ENCODE results near the gene MAPK11.

Gene MAPK11

GRCh38 chr22:50293441-50294318, 23.5 kb upstream of the MAPK11 start:
- H3K4me3 Mint-ChIP-seq = peak overlapping the region; percentile 46 to 59
- H3K36me3 Mint-ChIP-seq = peaks cover 0 to 2% of the 10 kb centered on the region in 2 donors
- peaks cover 23 to 59% of the 10 kb centered on the region in 2 donors for H3K27me3 Mint-ChIP-seq
- ATAC-seq (replicated peaks) = peak; percentile 49 to 50
- peak overlapping the region; percentile 37 for H3K27ac Mint-ChIP-seq
- no peaks in the 10 kb centered on the region for H3K9me3 Mint-ChIP-seq
- peaks cover 27 to 62% of the 10 kb centered on the region in 2 donors for H3K4me1 Mint-ChIP-seq
- peak; percentile 48 for DNase-seq

- ATAC-seq (replicated peaks) (peak; percentile 74 to 75), DNase-seq (no peak)
- peaks cover 0 to 7% of the 10 kb centered on the region in 2 donors for H3K36me3 Mint-ChIP-seq
- no peaks in the 10 kb centered on the region for H3K9me3 Mint-ChIP-seq
- peak overlapping the region; percentile 73 for H3K27ac Mint-ChIP-seq
- peaks cover 18 to 58% of the 10 kb centered on the region in 2 donors for H3K27me3 Mint-ChIP-seq
- peak overlapping the region; percentile 67 to 80 for H3K4me3 Mint-ChIP-seq
- H3K4me1 Mint-ChIP-seq = peaks cover 29 to 56% of the 10 kb centered on the region in 2 donors
Measured at GRCh38 chr22:50292643-50293440, 22.7 kb upstream of the MAPK11 start.

- Mint-ChIP-seq H3K4me3 (no peak overlapping the region), H3K4me1 (peaks cover 23 to 41% of the 10 kb centered on the region in 2 donors), H3K9me3 (no peaks in the 10 kb centered on the region), H3K27ac (no peak overlapping the region), H3K27me3 (peaks cover 12 to 42% of the 10 kb centered on the region in 2 donors), H3K36me3 (peaks cover 0 to 9% of the 10 kb centered on the region in 2 donors)
- no peak for ATAC-seq (replicated peaks)
- DNase-seq = no peak
Measured at GRCh38 chr22:50289942-50290630, 19.9 kb upstream of the MAPK11 start.

GRCh38 chr22:50289151-50289941, 19.2 kb upstream of the MAPK11 start:
- no peak overlapping the region for H3K27ac Mint-ChIP-seq
- no peak overlapping the region for H3K4me3 Mint-ChIP-seq
- H3K36me3 Mint-ChIP-seq = peaks cover 0 to 9% of the 10 kb centered on the region in 2 donors
- no peak for DNase-seq
- H3K4me1 Mint-ChIP-seq = peaks cover 21 to 37% of the 10 kb centered on the region in 2 donors
- H3K27me3 Mint-ChIP-seq = peaks cover 12 to 42% of the 10 kb centered on the region in 2 donors
- no peaks in the 10 kb centered on the region for H3K9me3 Mint-ChIP-seq
- no peak for ATAC-seq (replicated peaks)

GRCh38 chr22:50287731-50288130, 17.6 kb upstream of the MAPK11 start:
- Mint-ChIP-seq H3K9me3 (no peaks in the 10 kb centered on the region), H3K4me3 (no peak overlapping the region), H3K27me3 (peaks cover 10 to 39% of the 10 kb centered on the region in 2 donors), H3K4me1 (peaks cover 15 to 24% of the 10 kb centered on the region in 2 donors), H3K36me3 (peaks cover 0 to 9% of the 10 kb centered on the region in 2 donors), H3K27ac (no peak overlapping the region)
- ATAC-seq (replicated peaks) (no peak), DNase-seq (no peak)

- Mint-ChIP-seq H3K4me1 (peaks cover 9 to 14% of the 10 kb centered on the region in 2 donors), H3K36me3 (peaks cover 0 to 13% of the 10 kb centered on the region in 2 donors), H3K27ac (no peak overlapping the region), H3K9me3 (no peaks in the 10 kb centered on the region), H3K4me3 (no peak overlapping the region), H3K27me3 (peaks cover 4 to 29% of the 10 kb centered on the region in 2 donors)
- ATAC-seq (replicated peaks) (no peak), DNase-seq (no peak)
Measured at GRCh38 chr22:50286701-50287318, 16.6 kb upstream of the MAPK11 start.

- Mint-ChIP-seq H3K36me3 (peaks cover 0 to 15% of the 10 kb centered on the region in 2 donors), H3K4me3 (no peak overlapping the region), H3K27ac (no peak overlapping the region), H3K4me1 (peaks cover 5 to 9% of the 10 kb centered on the region in 2 donors), H3K9me3 (no peaks in the 10 kb centered on the region), H3K27me3 (peaks cover 0 to 24% of the 10 kb centered on the region in 2 donors)
- DNase-seq (no peak), ATAC-seq (replicated peaks) (no peak)
Measured at GRCh38 chr22:50286275-50286674, 16.1 kb upstream of the MAPK11 start.

GRCh38 chr22:50285568-50286229, 15.5 kb upstream of the MAPK11 start:
- Mint-ChIP-seq H3K27me3 (peaks cover 0 to 18% of the 10 kb centered on the region in 2 donors), H3K27ac (no peak overlapping the region), H3K36me3 (peaks cover 3 to 20% of the 10 kb centered on the region in 2 donors)

GRCh38 chr22:50284479-50284878, 14.3 kb upstream of the MAPK11 start:
- Mint-ChIP-seq H3K4me1 (peaks cover 0 to 2% of the 10 kb centered on the region in 2 donors), H3K36me3 (peaks cover 3 to 22% of the 10 kb centered on the region in 2 donors), H3K9me3 (no peaks in the 10 kb centered on the region), H3K27ac (no peak overlapping the region), H3K27me3 (peaks cover 0 to 15% of the 10 kb centered on the region in 2 donors), H3K4me3 (no peak overlapping the region)
- DNase-seq = no peak
- no peak for ATAC-seq (replicated peaks)

More at GRCh38 chr22:50285568-50286229, 15.5 kb upstream of the MAPK11 start:
- Mint-ChIP-seq H3K4me1 (peaks cover 2 to 3% of the 10 kb centered on the region in 2 donors), H3K9me3 (no peaks in the 10 kb centered on the region), H3K4me3 (no peak overlapping the region)
- DNase-seq (no peak), ATAC-seq (replicated peaks) (no peak)

- Mint-ChIP-seq H3K27me3 (peaks cover 0 to 9% of the 10 kb centered on the region in 2 donors), H3K27ac (no peak overlapping the region), H3K4me1 (peaks cover 0 to 2% of the 10 kb centered on the region in 2 donors), H3K4me3 (no peak overlapping the region), H3K9me3 (no peaks in the 10 kb centered on the region), H3K36me3 (peaks cover 3 to 23% of the 10 kb centered on the region in 2 donors)
- ATAC-seq (replicated peaks) (no peak), DNase-seq (no peak)
Measured at GRCh38 chr22:50283821-50284220, 13.6 kb upstream of the MAPK11 start.

GRCh38 chr22:50282361-50283155, 12.4 kb upstream of the MAPK11 start:
- Mint-ChIP-seq H3K27me3 (no peaks in the 10 kb centered on the region), H3K9me3 (no peaks in the 10 kb centered on the region), H3K27ac (peak overlapping the region; percentile 31), H3K36me3 (peaks cover 3 to 21% of the 10 kb centered on the region in 2 donors), H3K4me3 (no peak overlapping the region), H3K4me1 (no peaks in the 10 kb centered on the region)
- DNase-seq = no peak
- ATAC-seq (replicated peaks) = no peak

GRCh38 chr22:50281957-50282356, 11.8 kb upstream of the MAPK11 start:
- peaks cover 3 to 23% of the 10 kb centered on the region in 2 donors for H3K36me3 Mint-ChIP-seq
- ATAC-seq (replicated peaks) (no peak), DNase-seq (no peak)
- H3K4me1 Mint-ChIP-seq = no peaks in the 10 kb centered on the region
- H3K4me3 Mint-ChIP-seq = no peak overlapping the region
- no peaks in the 10 kb centered on the region for H3K9me3 Mint-ChIP-seq
- no peak overlapping the region for H3K27ac Mint-ChIP-seq
- H3K27me3 Mint-ChIP-seq = no peaks in the 10 kb centered on the region
